HG03139 (cell line): ENCODE data around the gene FOXO6.

Source experiments
- ATAC-seq: cut with Tn5 transposase; IDR thresholded peaks from one replicate; pipeline ENCODE4 v1.9.1; 2021; ENCODE audit not compliant: unreplicated experiment

The FOXO6 gene

GRCh38 chr1:41365772-41366454 is 4.7 kb downstream of the FOXO6 start:
- ATAC-seq, result no peak

GRCh38 chr1:41366455-41367287 is 5.4 kb downstream of the FOXO6 start:
- ATAC-seq, result no peak

GRCh38 chr1:41367288-41367642 is 6.0 kb downstream of the FOXO6 start:
- no peak for ATAC-seq

GRCh38 chr1:41368366-41368765 is 7.1 kb downstream of the FOXO6 start:
- ATAC-seq, result no peak

- ATAC-seq, result no peak
These were observed 7.6 kb downstream of the FOXO6 start for GRCh38 chr1:41368801-41369200.

GRCh38 chr1:41369531-41369930 is 8.3 kb downstream of the FOXO6 start:
- no peak for ATAC-seq

- ATAC-seq, result no peak
These were observed 9.0 kb downstream of the FOXO6 start for GRCh38 chr1:41370225-41370624.

GRCh38 chr1:41370756-41371420 is 9.7 kb downstream of the FOXO6 start:
- ATAC-seq, result no peak

- no peak for ATAC-seq
These were observed 10.7 kb downstream of the FOXO6 start for GRCh38 chr1:41371630-41372599.

- no peak for ATAC-seq
These were observed 11.4 kb downstream of the FOXO6 start for GRCh38 chr1:41372600-41372993.

- no peak for ATAC-seq
These were observed 12.1 kb downstream of the FOXO6 start for GRCh38 chr1:41373373-41373772.

GRCh38 chr1:41374711-41375110 is 13.5 kb downstream of the FOXO6 start:
- ATAC-seq, result no peak

GRCh38 chr1:41377397-41377796 is 16.2 kb downstream of the FOXO6 start:
- no peak for ATAC-seq

GRCh38 chr1:41378222-41378621 is 17.0 kb downstream of the FOXO6 start:
- ATAC-seq, result no peak

GRCh38 chr1:41378999-41379737 is 17.9 kb downstream of the FOXO6 start:
- ATAC-seq, result no peak

- ATAC-seq, result no peak
These were observed 18.5 kb downstream of the FOXO6 start for GRCh38 chr1:41379738-41380130.

GRCh38 chr1:41380195-41380594 is 19.0 kb downstream of the FOXO6 start:
- no peak for ATAC-seq

- ATAC-seq, result no peak
These were observed 19.9 kb downstream of the FOXO6 start for GRCh38 chr1:41380979-41381691.

GRCh38 chr1:41381692-41382479 is 20.7 kb downstream of the FOXO6 start:
- ATAC-seq, result no peak
